HepG2 (cell line): ENCODE data around the gene RAPGEF5. TPM values are rescaled to one million over a fixed set of nuclear protein-coding genes. Genes with fewer than 3 reads are reported as not detected.

Source experiments
- ATAC-seq: fragments of 200-7000 bp; cut with Tn5 transposase; 3 replicates; pipeline ENCODE4 v1.9.1; 2020; ENCODE audit warnings: mild to moderate bottlenecking, moderate library complexity
- BruUV-seq: library from RNA; stranded (reverse); fragments of 400-500 nt; replicated peaks from 2 replicates; lab custom pipeline; 2021; lab: Mats Ljungman, UMichigan
- CTCF ChIA-PET: fragments of 300-600 bp; formaldehyde crosslinking; extraction: SDS; loops from one replicate; lab custom pipeline; 2021; ENCODE audit warnings: low total read pairs, inconsistent platforms, low intra/inter-chr PET ratio; lab: Yijun Ruan, JAX
- POLR2A ChIA-PET: fragments of 350-600 bp; sonication (Branson Sonifier 250); formaldehyde crosslinking; loops from one replicate; lab custom pipeline; 2020; ENCODE audit warnings: antibody characterized with exemption, inconsistent platforms; lab: Yijun Ruan, JAX
- DNase-seq: peaks from one replicate; pipeline ENCODE4 v3.0.0-alpha.2; 2015; ENCODE audit warnings: low spot score
- FAIRE-seq: peaks from 3 replicates; lab custom pipeline; 2011; peaks lifted over from hg19 to GRCh38; lab: Jason Lieb, UNC
- H2AFZ ChIP-seq: one replicate; pipeline ENCODE4 v1.6.1; 2011; ENCODE audit warnings: low read length, inconsistent platforms
- H3K27ac ChIP-seq: fragments of 300-600 bp; 3 replicates; pipeline ENCODE4 v1.8.0; 2011; ENCODE audit warnings: mixed run types, mild to moderate bottlenecking, mixed read lengths, low read length, inconsistent platforms; ENCODE audit not compliant: insufficient read depth; ENCODE audit errors: extremely low read length
- H3K27me3 ChIP-seq, 2 experiments: fragments of 200-600 bp in 1 of 2; 2 replicates in 1 of 2; 3 replicates in 1 of 2; pipeline versions ENCODE4 v1.6.0 to v1.8.0; 2011; ENCODE audit warnings: low read length in 2 of 2, mild to moderate bottlenecking in 2 of 2, moderate library complexity in 2 of 2, inconsistent platforms in 1 of 2; ENCODE audit not compliant: insufficient read depth in 2 of 2, control insufficient read depth in 1 of 2
- H3K36me3 ChIP-seq, 2 experiments: fragments of 200-600 bp in 1 of 2; replicated peaks in 1 of 2; 2 replicates in 1 of 2; 3 replicates in 1 of 2; pipeline versions ENCODE4 v1.5.1 to v1.8.0; 2011; ENCODE audit warnings: low read length in 2 of 2, inconsistent platforms in 1 of 2; ENCODE audit not compliant: insufficient read depth in 2 of 2, control insufficient read depth in 1 of 2
- H3K4me1 ChIP-seq: 2 replicates; pipeline ENCODE4 v1.5.1; 2012; ENCODE audit warnings: low read length, inconsistent platforms; ENCODE audit not compliant: insufficient read depth
- H3K4me2 ChIP-seq: 2 replicates; pipeline ENCODE4 v1.6.0; 2011; ENCODE audit warnings: low read depth, low read length, inconsistent platforms
- H3K4me3 ChIP-seq, 3 experiments: fragments of 200-600 bp in 1 of 3; sonication (generic), shearing (Covaris generic) in 1 of 3; replicated peaks in 1 of 3; 2 replicates each; pipeline ENCODE4 v1.5.1; 2011 to 2016; ENCODE audit warnings: low read length in 3 of 3, inconsistent platforms in 2 of 3, low read depth in 2 of 3, mild to moderate bottlenecking in 2 of 3, control low read depth in 1 of 3, mixed read lengths in 1 of 3; ENCODE audit not compliant: insufficient read depth in 1 of 3
- H3K79me2 ChIP-seq: one replicate; pipeline ENCODE4 v1.6.1; 2011; ENCODE audit warnings: low read length, inconsistent platforms; ENCODE audit not compliant: insufficient read depth
- H3K9ac ChIP-seq: 2 replicates; pipeline ENCODE4 v1.6.0; 2011; ENCODE audit warnings: mild to moderate bottlenecking, low read depth, low read length, inconsistent platforms; ENCODE audit not compliant: insufficient read depth
- H3K9me3 ChIP-seq: 2 replicates; pipeline ENCODE4 v1.5.1; 2012; ENCODE audit warnings: mild to moderate bottlenecking, low read length
- H4K20me1 ChIP-seq: 2 replicates; pipeline ENCODE4 v1.6.0; 2011; ENCODE audit warnings: inconsistent platforms, mild to moderate bottlenecking, low read length, moderate library complexity; ENCODE audit not compliant: insufficient read depth
- CBX2 ChIP-seq, 2 experiments: fragments of 200-600 bp in 1 of 2; sonication (generic); formaldehyde crosslinking in 1 of 2; IDR thresholded peaks; 2 replicates each; pipeline versions ENCODE4 v1.7.0 to v1.8.1; 2018 to 2022; ENCODE audit warnings: low read depth in 2 of 2, low read length in 1 of 2, mild to moderate bottlenecking in 1 of 2, missing genetic modification reagents in 1 of 2
- LCORL ChIP-seq, 2 experiments: fragments of 450-650 bp in 1 of 2; sonication (generic) in 1 of 2; formaldehyde crosslinking in 1 of 2; IDR thresholded peaks; 2 replicates each; pipeline versions ENCODE4 v1.5.0 to v1.6.1; 2017 to 2020; ENCODE audit warnings: antibody characterized with exemption in 1 of 2, missing genetic modification reagents in 1 of 2
- YEATS2 ChIP-seq: sonication (generic); formaldehyde crosslinking; IDR thresholded peaks from 2 replicates; pipeline ENCODE4 v1.4.0; 2020; ENCODE audit warnings: missing genetic modification reagents, borderline replicate concordance
- ZNF33B ChIP-seq: sonication (generic); formaldehyde crosslinking; IDR thresholded peaks from 2 replicates; pipeline ENCODE4 v1.5.1; 2020; ENCODE audit warnings: mild to moderate bottlenecking, missing genetic modification reagents
- ZNF547 ChIP-seq: sonication (generic); formaldehyde crosslinking; IDR thresholded peaks from 2 replicates; pipeline ENCODE4 v1.5.1; 2020; ENCODE audit warnings: mild to moderate bottlenecking, missing genetic modification reagents
- ZNF572 ChIP-seq: sonication (generic); formaldehyde crosslinking; IDR thresholded peaks from 2 replicates; pipeline ENCODE4 v1.5.1; 2020; ENCODE audit warnings: mild to moderate bottlenecking, missing genetic modification reagents
- WGBS: methylation state at CpG from one replicate; pipeline ENCODE4 v1.1.6; 2017; ENCODE audit warnings: low lambda C conversion rate; 5-methylcytosine and 5-hydroxymethylcytosine counted together
- in situ Hi-C: cut with HindIII; loops from 2 replicates; pipeline ENCODE4 v1.10.0; 2017; ENCODE audit warnings: low pct_unique_long_range_greater_than_20kb; ENCODE audit not compliant: extremely low pct_ligation_motif_present
- intact Hi-C: fragments of 100-400 bp; cut with micrococcal nuclease; formaldehyde crosslinking; loops from one replicate; pipeline ENCODE4 v1.10.0; 2022; ENCODE audit not compliant: unreplicated experiment
- polyA plus RNA-seq, 8 experiments: library from polyadenylated mRNA; depleted of rRNA in 3 of 8; stranded (reverse) in 7 of 8; unstranded in 1 of 8; fragments of >200 nt; fragmentation: Illumina TruSeq in 4 of 8; extraction: Trizol in 4 of 8; gene quantifications; 2 replicates each; pipeline versions ENCODE4 v1.2.1 to v1.2.3, GENCODE V29; 2011 to 2016; ENCODE audit warnings: low read depth in 4 of 8, missing spikeins in 1 of 8, mixed read lengths in 1 of 8; ENCODE audit not compliant: insufficient read depth in 1 of 8
- total RNA-seq, 5 experiments: library from RNA; depleted of rRNA; stranded (reverse); fragments of >200 nt; fragmentation: Illumina TruSeq; extraction: Trizol; gene quantifications; 2 replicates each; pipeline ENCODE4 v1.2.3, GENCODE V29; 2016; ENCODE audit warnings: low read depth in 1 of 5
- TF ChIP-seq, protein P1 (sequence below), 2 experiments: fragments of 450-650 bp in 1 of 2; sonication (generic) in 1 of 2; formaldehyde crosslinking in 1 of 2; IDR thresholded peaks; 2 replicates each; pipeline versions ENCODE4 v1.6.1 to v1.8.0; 2016 to 2022; ENCODE audit warnings: antibody characterized with exemption in 1 of 2, mild to moderate bottlenecking in 1 of 2, missing genetic modification reagents in 1 of 2
- TF ChIP-seq, protein P2 (sequence below): sonication (generic); formaldehyde crosslinking; IDR thresholded peaks from 2 replicates; pipeline ENCODE4 v1.5.0; 2020; ENCODE audit warnings: missing genetic modification reagents
- TF ChIP-seq, protein P3 (sequence below): sonication (generic); formaldehyde crosslinking; conservative IDR thresholded peaks from 2 replicates; pipeline ENCODE4 v1.4.0; 2020; ENCODE audit warnings: missing genetic modification reagents

The RAPGEF5 gene
- total and polyA plus RNA-seq, 2 of the 13 experiments (the other 11 are each of a cell fraction or from before 2014, with no cell fraction given) = 17.1 to 23.4 TPM

DNA sequence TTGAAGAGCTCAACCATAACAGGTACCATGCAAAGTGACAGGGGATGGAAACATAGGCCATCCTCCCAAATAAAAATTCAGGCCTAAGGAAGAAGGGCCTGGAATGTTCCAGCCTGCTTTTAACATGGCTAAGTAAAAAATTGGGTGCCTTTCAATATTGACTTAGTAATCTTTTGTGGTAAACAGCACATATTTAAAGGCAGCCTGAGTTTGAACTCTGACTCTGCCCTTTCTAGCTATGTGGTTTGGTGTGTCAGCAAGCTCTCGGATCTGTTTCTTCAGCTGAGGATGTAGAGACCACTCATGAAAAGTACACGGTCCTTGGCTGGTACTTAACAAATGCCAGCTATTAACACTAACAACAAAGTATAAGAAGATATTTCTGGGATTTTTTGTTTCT lies 219.5 kb downstream of the RAPGEF5 start (continued):
- TF ChIP-seq, protein P1, sequence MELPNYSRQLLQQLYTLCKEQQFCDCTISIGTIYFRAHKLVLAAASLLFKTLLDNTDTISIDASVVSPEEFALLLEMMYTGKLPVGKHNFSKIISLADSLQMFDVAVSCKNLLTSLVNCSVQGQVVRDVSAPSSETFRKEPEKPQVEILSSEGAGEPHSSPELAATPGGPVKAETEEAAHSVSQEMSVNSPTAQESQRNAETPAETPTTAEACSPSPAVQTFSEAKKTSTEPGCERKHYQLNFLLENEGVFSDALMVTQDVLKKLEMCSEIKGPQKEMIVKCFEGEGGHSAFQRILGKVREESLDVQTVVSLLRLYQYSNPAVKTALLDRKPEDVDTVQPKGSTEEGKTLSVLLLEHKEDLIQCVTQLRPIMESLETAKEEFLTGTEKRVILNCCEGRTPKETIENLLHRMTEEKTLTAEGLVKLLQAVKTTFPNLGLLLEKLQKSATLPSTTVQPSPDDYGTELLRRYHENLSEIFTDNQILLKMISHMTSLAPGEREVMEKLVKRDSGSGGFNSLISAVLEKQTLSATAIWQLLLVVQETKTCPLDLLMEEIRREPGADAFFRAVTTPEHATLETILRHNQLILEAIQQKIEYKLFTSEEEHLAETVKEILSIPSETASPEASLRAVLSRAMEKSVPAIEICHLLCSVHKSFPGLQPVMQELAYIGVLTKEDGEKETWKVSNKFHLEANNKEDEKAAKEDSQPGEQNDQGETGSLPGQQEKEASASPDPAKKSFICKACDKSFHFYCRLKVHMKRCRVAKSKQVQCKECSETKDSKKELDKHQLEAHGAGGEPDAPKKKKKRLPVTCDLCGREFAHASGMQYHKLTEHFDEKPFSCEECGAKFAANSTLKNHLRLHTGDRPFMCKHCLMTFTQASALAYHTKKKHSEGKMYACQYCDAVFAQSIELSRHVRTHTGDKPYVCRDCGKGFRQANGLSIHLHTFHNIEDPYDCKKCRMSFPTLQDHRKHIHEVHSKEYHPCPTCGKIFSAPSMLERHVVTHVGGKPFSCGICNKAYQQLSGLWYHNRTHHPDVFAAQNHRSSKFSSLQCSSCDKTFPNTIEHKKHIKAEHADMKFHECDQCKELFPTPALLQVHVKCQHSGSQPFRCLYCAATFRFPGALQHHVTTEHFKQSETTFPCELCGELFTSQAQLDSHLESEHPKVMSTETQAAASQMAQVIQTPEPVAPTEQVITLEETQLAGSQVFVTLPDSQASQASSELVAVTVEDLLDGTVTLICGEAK (IDR thresholded peaks at IDR 0.05) = no peak
- TF ChIP-seq, protein P1 (CRISPR knock-in tag; IDR thresholded peaks at IDR 0.05) = no peak
- no peak for TF ChIP-seq ZNF33B (CRISPR knock-in tag)

DNA sequence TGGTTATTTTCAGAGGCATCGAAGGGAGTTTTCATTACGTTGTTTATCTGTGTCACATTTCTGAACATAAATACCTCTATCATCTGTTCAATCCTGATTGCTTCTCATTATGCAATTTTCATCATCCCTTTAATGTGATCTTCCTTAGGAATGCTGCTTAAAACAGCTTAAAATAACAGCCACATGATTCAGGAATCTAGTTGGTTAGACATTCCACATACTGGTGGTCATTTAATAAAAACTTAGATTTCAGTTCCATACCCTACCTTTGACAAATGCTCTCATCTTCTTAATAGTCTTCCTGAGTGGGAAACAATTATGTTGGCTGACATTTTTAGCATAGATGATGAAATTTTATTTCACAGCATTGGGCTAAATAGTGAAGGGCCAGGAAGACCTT lies 219.9 kb downstream of the RAPGEF5 start:
- 98% methylated on average over 2 of the region's 2 CpGs for WGBS
- no peak overlapping the region for H3K27ac ChIP-seq
- peaks cover 13% of the 10 kb centered on the region for H3K4me1 ChIP-seq
- no peaks in the 10 kb centered on the region for H3K79me2 ChIP-seq
- FAIRE-seq (no peak), ATAC-seq (no peak), DNase-seq (no peak)
- H3K36me3 ChIP-seq = peaks cover 27 to 58% of the 10 kb centered on the region in 2 experiments
- no peaks in the 10 kb centered on the region for H3K27me3 ChIP-seq
- no peak overlapping the region for H2AFZ ChIP-seq
- no peak overlapping the region for H3K4me2 ChIP-seq
- in situ Hi-C loops (no loop called here), intact Hi-C loops (loop anchor here (10.0 kb wide), 1 partner anchor 128 kb away; no protein-coding TSS in a partner anchor)
- ChIA-PET CTCF (no interaction called here), POLR2A (no interaction called here)
- no peak overlapping the region for H3K9ac ChIP-seq
- H4K20me1 ChIP-seq = no peaks in the 10 kb centered on the region
- no TSS peak for BruUV-seq
- H3K9me3 ChIP-seq = no peaks in the 10 kb centered on the region
- H3K4me3 ChIP-seq = no peak overlapping the region
- TF ChIP-seq, protein P2, sequence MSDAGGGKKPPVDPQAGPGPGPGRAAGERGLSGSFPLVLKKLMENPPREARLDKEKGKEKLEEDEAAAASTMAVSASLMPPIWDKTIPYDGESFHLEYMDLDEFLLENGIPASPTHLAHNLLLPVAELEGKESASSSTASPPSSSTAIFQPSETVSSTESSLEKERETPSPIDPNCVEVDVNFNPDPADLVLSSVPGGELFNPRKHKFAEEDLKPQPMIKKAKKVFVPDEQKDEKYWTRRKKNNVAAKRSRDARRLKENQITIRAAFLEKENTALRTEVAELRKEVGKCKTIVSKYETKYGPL (CRISPR knock-in tag) = no peak
- TF ChIP-seq ZNF547 = no peak
- TF ChIP-seq ZNF572 (CRISPR knock-in tag) = no peak
- no peak for TF ChIP-seq CBX2 (IDR thresholded peaks at IDR 0.05; ENCODE audit: low read depth, low read length)
- no peak for TF ChIP-seq CBX2 (CRISPR knock-in tag; IDR thresholded peaks at IDR 0.05; ENCODE audit: low read depth)
- TF ChIP-seq, protein P3, sequence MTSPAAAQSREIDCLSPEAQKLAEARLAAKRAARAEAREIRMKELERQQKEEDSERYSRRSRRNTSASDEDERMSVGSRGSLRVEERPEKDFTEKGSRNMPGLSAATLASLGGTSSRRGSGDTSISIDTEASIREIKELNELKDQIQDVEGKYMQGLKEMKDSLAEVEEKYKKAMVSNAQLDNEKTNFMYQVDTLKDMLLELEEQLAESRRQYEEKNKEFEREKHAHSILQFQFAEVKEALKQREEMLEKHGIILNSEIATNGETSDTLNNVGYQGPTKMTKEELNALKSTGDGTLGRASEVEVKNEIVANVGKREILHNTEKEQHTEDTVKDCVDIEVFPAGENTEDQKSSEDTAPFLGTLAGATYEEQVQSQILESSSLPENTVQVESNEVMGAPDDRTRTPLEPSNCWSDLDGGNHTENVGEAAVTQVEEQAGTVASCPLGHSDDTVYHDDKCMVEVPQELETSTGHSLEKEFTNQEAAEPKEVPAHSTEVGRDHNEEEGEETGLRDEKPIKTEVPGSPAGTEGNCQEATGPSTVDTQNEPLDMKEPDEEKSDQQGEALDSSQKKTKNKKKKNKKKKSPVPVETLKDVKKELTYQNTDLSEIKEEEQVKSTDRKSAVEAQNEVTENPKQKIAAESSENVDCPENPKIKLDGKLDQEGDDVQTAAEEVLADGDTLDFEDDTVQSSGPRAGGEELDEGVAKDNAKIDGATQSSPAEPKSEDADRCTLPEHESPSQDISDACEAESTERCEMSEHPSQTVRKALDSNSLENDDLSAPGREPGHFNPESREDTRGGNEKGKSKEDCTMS (CRISPR knock-in tag) = no peak
- TF ChIP-seq LCORL (IDR thresholded peaks at IDR 0.05) = no peak
- no peak for TF ChIP-seq LCORL (CRISPR knock-in tag; IDR thresholded peaks at IDR 0.05)
- no peak for TF ChIP-seq YEATS2
